Measurements from ENCODE around the gene KNCN.

Gene KNCN

GRCh38 chr1:46539972-46540371 lies 11.5 kb downstream of the KNCN start:
- H4K20me1 ChIP-seq (ENCODE audit: control insufficient read depth, insufficient read depth, low read depth, low read length): no peaks in the 10 kb centered on the region
- H3K4me2 ChIP-seq (ENCODE audit: low read length): no peak overlapping the region
- no peaks in the 10 kb centered on the region for H3K4me1 ChIP-seq (ENCODE audit: control insufficient read depth, low read length)
- no peaks in the 10 kb centered on the region for H3K36me3 ChIP-seq (ENCODE audit: control insufficient read depth, low read length)
- no peaks in the 10 kb centered on the region for H3K79me2 ChIP-seq (ENCODE audit: control insufficient read depth, low read length)
- no peak overlapping the region for H3K4me3 ChIP-seq (ENCODE audit: low read length)
- peaks cover 28% of the 10 kb centered on the region for H3K27me3 ChIP-seq (ENCODE audit: control insufficient read depth, low read length)
- H3K9me2 ChIP-seq (replicated peaks; ENCODE audit: control insufficient read depth, low read length): no peaks in the 10 kb centered on the region
- TF ChIP-seq CTCF (IDR thresholded peaks at IDR 0.05; ENCODE audit: low read depth, low read length, poor library complexity, severe bottlenecking): no peak
- no peaks in the 10 kb centered on the region for H3K9me3 ChIP-seq (ENCODE audit: control insufficient read depth, insufficient read depth, low read length)
- H3K27ac ChIP-seq (ENCODE audit: low read depth, low read length): no peak overlapping the region
- H3F3A ChIP-seq (ENCODE audit: control insufficient read depth, insufficient read depth): no peaks in the 10 kb centered on the region

- Histone ChIP-seq H4K20me1 (ENCODE audit: control insufficient read depth, insufficient read depth, low read depth, low read length) (no peaks in the 10 kb centered on the region), H3K27me3 (ENCODE audit: control insufficient read depth, low read length) (peaks cover 22% of the 10 kb centered on the region), H3K9me3 (ENCODE audit: control insufficient read depth, insufficient read depth, low read length) (no peaks in the 10 kb centered on the region), H3K79me2 (ENCODE audit: control insufficient read depth, low read length) (no peaks in the 10 kb centered on the region), H3K4me3 (ENCODE audit: low read length) (no peak overlapping the region), H3K36me3 (ENCODE audit: control insufficient read depth, low read length) (no peaks in the 10 kb centered on the region), H3F3A (ENCODE audit: control insufficient read depth, insufficient read depth) (no peaks in the 10 kb centered on the region), H3K27ac (ENCODE audit: low read depth, low read length) (no peak overlapping the region), H3K9me2 (replicated peaks; ENCODE audit: control insufficient read depth, low read length) (no peaks in the 10 kb centered on the region), H3K4me2 (ENCODE audit: low read length) (no peak overlapping the region), H3K4me1 (ENCODE audit: control insufficient read depth, low read length) (no peaks in the 10 kb centered on the region)
- TF ChIP-seq CTCF (IDR thresholded peaks at IDR 0.05; ENCODE audit: low read depth, low read length, poor library complexity, severe bottlenecking): no peak
- TF ChIP-seq EZH2phosphoT487 (IDR thresholded peaks at IDR 0.05; ENCODE audit: borderline replicate concordance, low read length): no peak
These were observed 13.3 kb downstream of the KNCN start for GRCh38 chr1:46538147-46538546.

GRCh38 chr1:46537651-46538050 lies 13.8 kb downstream of the KNCN start:
- Histone ChIP-seq H3K27me3 (ENCODE audit: control insufficient read depth, low read length) (peaks cover 24% of the 10 kb centered on the region), H3K79me2 (ENCODE audit: control insufficient read depth, low read length) (no peaks in the 10 kb centered on the region)

More at GRCh38 chr1:46537651-46538050, 13.8 kb downstream of the KNCN start:
- no peaks in the 10 kb centered on the region for H3K9me2 ChIP-seq (replicated peaks; ENCODE audit: control insufficient read depth, low read length)
- no peak overlapping the region for H3K4me3 ChIP-seq (ENCODE audit: low read length)
- H3K36me3 ChIP-seq (ENCODE audit: control insufficient read depth, low read length): no peaks in the 10 kb centered on the region
- H3K4me2 ChIP-seq (ENCODE audit: low read length): no peak overlapping the region
- no peak for TF ChIP-seq CTCF (IDR thresholded peaks at IDR 0.05; ENCODE audit: low read depth, low read length, poor library complexity, severe bottlenecking)
- TF ChIP-seq EZH2phosphoT487 (IDR thresholded peaks at IDR 0.05; ENCODE audit: borderline replicate concordance, low read length): no peak
- H4K20me1 ChIP-seq (ENCODE audit: control insufficient read depth, insufficient read depth, low read depth, low read length): no peaks in the 10 kb centered on the region
- H3K9me3 ChIP-seq (ENCODE audit: control insufficient read depth, insufficient read depth, low read length): no peaks in the 10 kb centered on the region
- H3K4me1 ChIP-seq (ENCODE audit: control insufficient read depth, low read length): no peaks in the 10 kb centered on the region
- H3K27ac ChIP-seq (ENCODE audit: low read depth, low read length): no peak overlapping the region
- no peaks in the 10 kb centered on the region for H3F3A ChIP-seq (ENCODE audit: control insufficient read depth, insufficient read depth)
